ENCODE data around the gene ABHD14A. TPM values are rescaled to one million over a fixed set of nuclear protein-coding genes. Genes with fewer than 3 reads are reported as not detected.

Gene ABHD14A
- total and polyA plus RNA-seq, 2 of the 13 experiments (the other 11 are each of a cell fraction or from before 2014, with no cell fraction given), result 29.5 to 46.9 TPM

GRCh38 chr3:51983578-51984268 is 8.9 kb downstream of the ABHD14A start (continued):
- TF ChIP-seq ZMYM2 (CRISPR knock-in tag; IDR thresholded peaks at IDR 0.05), result 0 out of 2 replicates have a peak, but pooled peaks have one; percentile 16
- TF ChIP-seq GRHL1 (CRISPR knock-in tag; conservative IDR thresholded peaks at IDR 0.05), result no peak
- no peak for TF ChIP-seq PHF5A (CRISPR knock-in tag; IDR thresholded peaks at IDR 0.05; ENCODE audit: low read depth, unreplicated experiment)
- TF ChIP-seq AKAP8 (CRISPR knock-in tag; IDR thresholded peaks at IDR 0.05), result no peak
- TF ChIP-seq SRY (CRISPR knock-in tag; IDR thresholded peaks at IDR 0.05), result no peak
- no peak for TF ChIP-seq ZNF274 (CRISPR knock-in tag; IDR thresholded peaks at IDR 0.05)
- TF ChIP-seq ZFP82 (CRISPR knock-in tag; IDR thresholded peaks at IDR 0.05; ENCODE audit: borderline replicate concordance), result peak; percentile 88; the same call in 1 of the 2 replicates
- TF ChIP-seq CHD2 (IDR thresholded peaks at IDR 0.05; ENCODE audit: low read depth, low read length), result no peak
- peak; percentile 4; the same call in 1 of the 2 replicates for TF ChIP-seq BATF2 (CRISPR knock-in tag; IDR thresholded peaks at IDR 0.05)
- TF ChIP-seq HNRNPL (IDR thresholded peaks at IDR 0.05; ENCODE audit: low read depth, low read length), result no peak
- no peak for TF ChIP-seq ZKSCAN8 (CRISPR knock-in tag; IDR thresholded peaks at IDR 0.05; ENCODE audit: borderline replicate concordance)
- TF ChIP-seq ZNF737 (CRISPR knock-in tag; IDR thresholded peaks at IDR 0.05; ENCODE audit: borderline replicate concordance), result no peak
- no peak for TF ChIP-seq CBX1 (IDR thresholded peaks at IDR 0.05; ENCODE audit: low read depth)
- TF ChIP-seq GMEB1 (CRISPR knock-in tag; IDR thresholded peaks at IDR 0.05; ENCODE audit: borderline replicate concordance), result no peak
- no peak for TF ChIP-seq ZBTB25 (CRISPR knock-in tag; IDR thresholded peaks at IDR 0.05)
- TF ChIP-seq HOXD1 (CRISPR knock-in tag; IDR thresholded peaks at IDR 0.05), result no peak; the same call in 1 of the 2 replicates
- no peak for TF ChIP-seq ZNF7 (CRISPR knock-in tag; IDR thresholded peaks at IDR 0.05)
- TF ChIP-seq CREB1 (IDR thresholded peaks at IDR 0.05), result no peak
- no peak for TF ChIP-seq CREB1 (CRISPR knock-in tag; IDR thresholded peaks at IDR 0.05)
- no peak for TF ChIP-seq ATF7-NPFF (CRISPR knock-in tag; IDR thresholded peaks at IDR 0.05; ENCODE audit: low read depth)
- TF ChIP-seq TEAD3 (CRISPR knock-in tag; optimal IDR thresholded peaks at IDR 0.05; ENCODE audit: borderline replicate concordance), result no peak
- TF ChIP-seq HNRNPH1 (optimal IDR thresholded peaks at IDR 0.05; ENCODE audit: low read depth, low read length), result peak; percentile 87
- TF ChIP-seq BRD4 (CRISPR knock-in tag; IDR thresholded peaks at IDR 0.05), result no peak
- no peak for TF ChIP-seq MXD1 (CRISPR knock-in tag; IDR thresholded peaks at IDR 0.05)
- TF ChIP-seq ZNF614 (CRISPR knock-in tag; IDR thresholded peaks at IDR 0.05; ENCODE audit: borderline replicate concordance), result no peak

All from HepG2 (cell line).